Astrocyte of the spinal cord (primary cell): Measurements from ENCODE around the gene TEAD3.
"Not testable (repeated sequence)": the region's sequence is repeated elsewhere in the genome, so short reads cannot be mapped to it uniquely, and the experiment has no call there.

ENCODE experiments used
- DNase-seq: peaks from one replicate; pipeline ENCODE4 v3.0.0; 2011; ENCODE audit warnings: low read depth, low spot score
- H3K4me3 ChIP-seq: 2 replicates; pipeline ENCODE4 v1.5.1; 2011; ENCODE audit warnings: low read depth, mild to moderate bottlenecking, low read length, moderate library complexity
- in situ Hi-C: cut with HindIII; loops from 2 replicates; pipeline ENCODE4 v1.10.0; 2017; ENCODE audit warnings: low sequenced_read_pairs
- TF ChIP-seq, protein P1 (sequence below): IDR thresholded peaks from 2 replicates; pipeline ENCODE4 v1.5.1; 2012; ENCODE audit warnings: low read depth, mild to moderate bottlenecking, low read length, inconsistent platforms

The TEAD3 gene

GRCh38 chr6:35521235-35521634, 24.4 kb upstream of the TEAD3 start:
- in situ Hi-C loops = no loop called here
- no peak for DNase-seq
- TF ChIP-seq, protein P1, sequence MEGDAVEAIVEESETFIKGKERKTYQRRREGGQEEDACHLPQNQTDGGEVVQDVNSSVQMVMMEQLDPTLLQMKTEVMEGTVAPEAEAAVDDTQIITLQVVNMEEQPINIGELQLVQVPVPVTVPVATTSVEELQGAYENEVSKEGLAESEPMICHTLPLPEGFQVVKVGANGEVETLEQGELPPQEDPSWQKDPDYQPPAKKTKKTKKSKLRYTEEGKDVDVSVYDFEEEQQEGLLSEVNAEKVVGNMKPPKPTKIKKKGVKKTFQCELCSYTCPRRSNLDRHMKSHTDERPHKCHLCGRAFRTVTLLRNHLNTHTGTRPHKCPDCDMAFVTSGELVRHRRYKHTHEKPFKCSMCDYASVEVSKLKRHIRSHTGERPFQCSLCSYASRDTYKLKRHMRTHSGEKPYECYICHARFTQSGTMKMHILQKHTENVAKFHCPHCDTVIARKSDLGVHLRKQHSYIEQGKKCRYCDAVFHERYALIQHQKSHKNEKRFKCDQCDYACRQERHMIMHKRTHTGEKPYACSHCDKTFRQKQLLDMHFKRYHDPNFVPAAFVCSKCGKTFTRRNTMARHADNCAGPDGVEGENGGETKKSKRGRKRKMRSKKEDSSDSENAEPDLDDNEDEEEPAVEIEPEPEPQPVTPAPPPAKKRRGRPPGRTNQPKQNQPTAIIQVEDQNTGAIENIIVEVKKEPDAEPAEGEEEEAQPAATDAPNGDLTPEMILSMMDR = no peak
- H3K4me3 ChIP-seq = no peak overlapping the region

GRCh38 chr6:35519313-35520015, 22.6 kb upstream of the TEAD3 start:
- TF ChIP-seq, protein P1 = no peak
- H3K4me3 ChIP-seq = no peak overlapping the region
- in situ Hi-C loops = no loop called here
- no peak for DNase-seq

DNA sequence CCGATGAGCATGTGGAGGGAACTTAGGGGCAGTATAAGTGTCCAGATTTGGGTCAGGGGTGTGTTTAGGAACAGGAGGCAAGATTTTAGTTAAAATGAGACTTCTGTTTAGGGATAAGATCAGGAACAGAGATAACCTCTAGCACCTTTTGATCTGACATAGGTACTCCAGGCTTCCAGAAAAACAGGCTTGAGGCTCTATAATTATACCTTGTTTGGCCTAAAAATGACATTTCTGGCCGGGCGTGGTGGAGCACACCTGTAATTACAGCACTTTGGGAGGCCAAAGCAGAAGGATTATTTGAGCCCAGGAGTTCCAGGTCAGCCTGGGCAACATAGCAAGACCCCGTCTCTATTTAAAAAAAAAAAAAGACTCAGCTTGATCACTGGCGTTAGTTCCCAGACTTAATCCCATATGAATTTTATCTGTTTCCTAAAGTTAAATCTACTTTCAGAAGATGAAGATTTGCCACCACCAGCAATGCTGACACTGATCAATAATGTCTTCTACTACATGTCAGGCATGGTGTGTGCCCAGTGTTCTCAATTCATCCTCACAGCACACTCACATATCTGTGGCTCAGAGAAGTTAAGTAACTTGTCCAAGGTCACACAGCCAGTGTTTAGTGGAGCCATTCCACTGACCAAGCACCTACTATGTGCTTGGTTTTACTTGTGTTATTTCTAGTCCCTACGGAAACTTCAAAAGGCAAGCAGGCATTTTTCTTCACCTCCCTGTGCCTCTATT, 21.9 kb upstream of the TEAD3 start:
- in situ Hi-C loops = no loop called here
- no peak for DNase-seq
- TF ChIP-seq, protein P1 = no peak
- H3K4me3 ChIP-seq = no peak overlapping the region

DNA sequence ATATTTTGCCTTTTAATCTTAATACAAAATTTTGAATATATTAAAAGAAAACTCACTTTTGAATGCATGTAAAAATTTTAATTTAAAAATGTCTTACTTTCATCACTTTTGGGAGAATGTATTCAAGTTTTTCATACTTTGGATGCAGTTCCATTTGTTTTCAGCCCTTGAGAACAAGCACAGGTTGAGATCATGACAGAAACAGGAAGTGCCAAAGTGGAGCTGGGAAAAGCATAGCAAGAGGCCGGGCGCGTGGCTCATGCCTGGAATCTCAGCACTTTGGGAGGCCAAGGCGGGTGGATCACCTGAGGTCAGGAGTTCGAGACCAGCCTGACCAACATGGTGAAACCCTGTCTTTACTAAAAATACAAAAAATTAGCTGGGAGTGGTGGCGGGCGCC, 21.1 kb upstream of the TEAD3 start:
- H3K4me3 ChIP-seq, DNase-seq, in situ Hi-C loops: not testable (repeated sequence)

DNA sequence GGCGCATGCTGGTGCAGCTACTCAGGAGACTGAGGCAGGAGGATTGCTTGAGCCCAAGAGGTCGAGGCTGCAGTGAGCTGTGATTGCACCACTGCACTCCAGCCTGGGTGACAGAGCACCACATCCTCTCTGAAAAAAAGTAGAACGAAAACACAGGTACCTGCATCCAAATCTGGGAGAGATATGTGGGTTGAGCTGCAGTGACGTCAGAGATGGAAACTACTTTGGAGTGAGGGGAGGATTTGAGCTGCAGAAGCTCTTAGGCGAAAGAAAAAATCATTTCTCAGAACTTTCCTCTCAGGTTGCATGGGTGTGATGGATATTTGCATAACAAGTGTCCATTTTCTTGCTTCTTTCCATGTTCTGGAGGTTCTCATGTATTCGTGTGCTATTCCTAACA, 19.8 kb upstream of the TEAD3 start:
- in situ Hi-C loops = no loop called here
- TF ChIP-seq, protein P1 = no peak
- no peak overlapping the region for H3K4me3 ChIP-seq
- DNase-seq = no peak

- H3K4me3 ChIP-seq, in situ Hi-C loops, DNase-seq: not testable (repeated sequence)
Observed at GRCh38 chr6:35515939-35516338, 19.1 kb upstream of the TEAD3 start.

GRCh38 chr6:35514587-35514986, 17.7 kb upstream of the TEAD3 start:
- TF ChIP-seq, protein P1 = no peak
- H3K4me3 ChIP-seq = no peak overlapping the region
- DNase-seq = no peak
- in situ Hi-C loops = no loop called here
